ENCODE results near the gene SLC9A9.

The SLC9A9 gene

DNA sequence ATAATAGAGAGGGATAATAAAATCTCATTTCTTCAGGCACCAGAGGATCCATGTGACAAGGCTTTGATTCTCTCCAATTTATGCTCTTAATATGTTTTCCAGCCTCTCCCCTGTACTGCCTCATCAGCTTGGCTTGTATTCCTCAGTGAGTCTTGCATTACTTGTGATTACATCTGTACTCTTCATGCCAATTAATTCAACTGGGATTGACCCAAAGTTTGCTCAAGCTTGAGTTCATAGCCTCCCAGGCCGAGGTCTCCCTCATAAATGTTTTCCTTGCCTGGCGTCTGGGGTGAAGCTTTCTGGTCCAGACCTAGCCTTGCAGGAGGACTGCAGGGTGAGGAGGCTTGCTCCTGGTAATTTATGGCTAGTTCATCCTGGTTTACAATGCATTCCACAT lies 581.8 kb downstream of the SLC9A9 start:
- no peak for DNase-seq

DNA sequence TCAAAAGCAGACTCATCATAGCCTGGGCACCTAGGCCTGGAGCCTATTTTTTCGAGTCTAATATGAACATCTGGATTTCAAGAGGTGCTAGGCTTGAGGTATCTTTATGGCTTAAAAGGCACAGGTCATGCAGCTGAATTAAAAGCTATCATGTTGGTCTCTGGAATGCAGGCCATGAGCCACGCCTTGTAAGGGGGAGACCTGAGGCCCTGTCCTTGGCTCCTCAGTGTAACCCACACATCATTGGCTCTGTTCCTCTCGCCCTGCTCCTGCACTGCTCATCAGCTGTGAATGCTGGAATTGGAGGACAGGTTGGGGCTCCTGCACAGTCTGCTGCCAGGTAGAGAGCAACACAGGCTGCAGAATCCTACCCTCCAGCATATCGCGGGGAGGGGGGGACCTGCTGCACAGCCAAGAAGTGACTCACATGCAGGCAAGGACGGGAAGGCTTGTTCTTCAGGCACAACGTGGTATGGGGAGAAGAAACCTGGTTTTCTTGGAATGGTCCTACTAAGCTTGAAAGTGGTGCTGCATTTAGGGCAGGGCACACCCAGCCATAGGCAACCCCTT lies 582.7 kb downstream of the SLC9A9 start:
- no peak for DNase-seq

DNA sequence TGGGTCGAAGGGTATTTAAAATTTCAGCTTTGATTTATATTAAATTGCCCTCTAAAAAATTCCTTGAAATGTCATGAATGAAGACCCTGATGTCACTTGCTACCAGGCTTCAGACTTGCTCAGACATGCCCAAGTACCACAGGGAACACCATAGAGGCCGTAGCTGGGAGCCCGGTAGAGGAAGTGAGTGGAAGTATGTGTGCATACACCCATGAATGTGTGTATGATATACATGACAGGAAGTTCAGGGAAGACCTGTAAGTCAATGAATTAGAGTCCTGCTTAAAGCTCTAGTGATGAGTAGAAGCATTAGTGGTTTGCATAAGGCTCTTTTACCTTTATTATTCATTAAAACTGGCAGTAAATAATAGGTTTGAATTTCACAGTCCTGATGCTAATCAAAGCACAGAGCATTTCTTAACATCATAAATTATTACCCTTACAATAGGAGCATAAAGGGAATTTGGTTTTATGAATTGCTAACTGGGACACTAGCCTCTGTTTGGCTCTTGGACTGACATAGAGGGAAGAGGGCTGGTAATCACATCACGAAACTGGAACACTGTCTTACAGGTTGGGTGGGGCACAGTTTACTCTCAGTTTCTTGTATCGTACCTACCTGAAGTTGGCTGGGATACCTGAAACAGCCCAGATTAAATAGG lies 584.3 kb downstream of the SLC9A9 start:
- DNase-seq = no peak

DNA sequence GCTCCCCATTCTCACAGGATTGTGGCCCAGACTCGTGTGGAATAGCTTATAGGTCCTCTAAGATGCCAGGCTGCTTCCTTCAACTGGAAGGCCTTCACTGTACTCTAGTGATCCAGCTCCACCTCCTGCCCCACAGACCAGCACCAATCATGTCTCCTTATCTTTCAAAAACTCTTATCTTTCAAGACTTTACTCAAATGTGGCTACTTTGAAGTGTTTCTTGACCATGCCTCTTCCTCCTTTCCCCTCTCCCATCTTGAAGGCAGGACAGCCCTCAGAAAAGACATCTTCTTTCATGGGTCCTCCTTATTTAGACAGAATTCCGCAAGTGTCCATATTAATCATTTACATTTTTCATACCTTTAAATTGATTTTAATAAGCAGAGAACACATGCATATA lies 586.4 kb downstream of the SLC9A9 start:
- no peak for DNase-seq

DNA sequence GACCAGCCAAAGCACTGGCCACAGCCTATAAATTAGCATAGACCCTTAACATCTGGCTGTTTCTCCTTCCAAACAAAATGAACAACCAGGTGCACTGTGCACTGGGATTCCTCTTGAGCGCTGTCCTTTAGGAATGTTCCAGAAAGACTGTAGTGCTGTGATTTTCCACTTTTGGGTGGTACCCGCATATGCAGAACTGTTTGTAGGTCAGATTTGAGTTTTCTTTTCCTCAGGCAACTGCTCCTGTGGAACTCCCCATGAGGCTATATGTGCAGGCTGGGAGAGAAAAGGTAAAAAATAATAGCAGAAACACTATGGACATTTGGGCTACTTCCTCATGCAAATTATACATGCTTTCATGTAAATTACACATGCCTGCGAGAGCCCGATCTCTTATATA lies 589.6 kb downstream of the SLC9A9 start:
- no peak for DNase-seq

DNA sequence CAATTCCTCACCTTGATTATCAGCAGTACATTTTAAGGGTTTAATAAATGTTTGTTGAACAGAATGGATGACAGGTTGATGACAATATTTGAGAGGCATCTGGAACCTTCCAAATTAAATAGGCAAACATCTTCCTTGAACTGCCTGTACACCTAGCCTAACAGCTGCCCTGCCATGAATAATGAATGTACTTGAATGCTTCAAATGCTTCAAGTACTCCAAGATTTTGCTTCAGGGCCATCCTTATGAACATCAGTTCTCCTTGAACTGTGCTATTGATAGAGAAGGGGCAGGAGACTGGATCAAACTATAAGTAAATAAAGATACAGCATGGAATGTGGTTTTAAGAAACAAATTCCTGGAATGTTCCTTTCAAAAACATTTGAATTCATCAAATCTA lies 591.9 kb downstream of the SLC9A9 start:
- no peak for DNase-seq

DNA sequence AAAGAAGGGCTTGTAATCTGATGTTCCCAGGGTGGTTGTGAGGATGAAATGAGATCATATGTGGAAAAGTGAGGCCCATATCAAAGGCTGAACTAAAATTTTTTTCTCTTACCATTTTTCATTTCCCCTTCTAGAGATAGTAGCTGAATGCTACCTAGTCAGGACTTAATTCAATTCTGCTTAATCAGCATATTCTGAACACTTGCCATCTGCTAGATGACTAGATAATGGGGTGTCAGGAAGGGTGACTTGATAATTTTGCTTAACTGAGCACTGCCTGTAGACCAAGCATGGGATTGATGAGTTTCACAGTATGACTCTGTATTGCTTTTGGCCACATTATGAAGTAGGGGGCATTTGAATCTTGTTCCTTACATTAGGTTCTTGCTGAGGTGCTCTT lies 592.5 kb downstream of the SLC9A9 start:
- DNase-seq = no peak

DNA sequence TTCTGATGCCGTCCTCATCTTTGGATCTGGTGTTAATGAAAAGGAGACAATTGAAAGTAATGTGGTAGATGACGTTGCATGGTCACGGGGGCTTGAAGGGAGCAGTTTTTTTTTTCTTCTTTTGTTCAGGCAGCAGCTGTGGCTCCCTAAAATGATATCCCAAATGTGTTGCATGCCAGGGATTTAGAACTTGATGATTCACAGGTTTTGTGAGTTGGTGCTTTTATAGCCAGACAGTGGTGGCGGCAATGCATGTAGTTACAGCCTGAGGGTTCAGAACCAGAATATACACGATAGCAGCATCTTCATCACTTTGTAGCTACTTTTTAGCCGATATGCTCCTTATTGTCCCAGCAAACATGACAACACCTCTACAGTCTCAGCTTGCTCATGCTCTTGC lies 595.3 kb downstream of the SLC9A9 start:
- DNase-seq = no peak

DNA sequence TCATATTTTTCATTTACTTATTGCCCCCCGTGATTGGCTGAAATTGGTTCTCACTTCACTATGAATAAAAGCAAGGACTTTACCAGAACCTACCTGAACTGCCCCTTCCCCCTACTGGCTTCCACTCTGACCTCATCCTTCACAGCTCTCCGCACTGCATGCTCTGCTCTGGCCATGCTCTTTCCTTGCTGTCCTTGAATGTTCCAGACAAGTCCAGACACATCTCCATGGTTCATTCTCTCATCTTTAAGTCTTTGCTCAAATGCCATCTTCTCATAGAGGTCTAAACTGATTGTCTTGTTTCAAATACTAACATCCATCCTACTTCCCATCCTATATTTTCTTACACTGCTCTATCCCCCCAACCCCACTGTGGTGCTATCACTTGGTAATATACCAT lies 599.3 kb downstream of the SLC9A9 start:
- DNase-seq = no peak

DNA sequence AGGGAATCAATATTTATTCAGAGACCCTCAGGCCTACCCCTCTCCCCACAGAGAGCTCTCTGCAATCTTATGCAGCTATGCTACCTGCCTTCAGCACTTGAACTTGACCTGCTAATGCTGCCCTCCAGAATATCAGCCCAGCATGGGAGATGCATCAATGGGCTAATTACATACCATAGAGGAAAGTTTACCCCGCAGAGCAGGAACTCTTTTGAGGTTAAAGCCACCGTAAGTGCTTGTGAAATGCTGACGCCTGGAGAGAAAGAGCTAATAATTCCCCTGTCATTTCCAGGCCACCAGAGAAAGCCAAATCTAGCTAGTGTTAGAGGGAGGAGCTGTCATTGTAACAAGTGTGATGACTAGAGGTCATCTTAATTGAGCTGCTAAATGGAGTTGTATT lies 601.2 kb downstream of the SLC9A9 start:
- no peak for DNase-seq

DNA sequence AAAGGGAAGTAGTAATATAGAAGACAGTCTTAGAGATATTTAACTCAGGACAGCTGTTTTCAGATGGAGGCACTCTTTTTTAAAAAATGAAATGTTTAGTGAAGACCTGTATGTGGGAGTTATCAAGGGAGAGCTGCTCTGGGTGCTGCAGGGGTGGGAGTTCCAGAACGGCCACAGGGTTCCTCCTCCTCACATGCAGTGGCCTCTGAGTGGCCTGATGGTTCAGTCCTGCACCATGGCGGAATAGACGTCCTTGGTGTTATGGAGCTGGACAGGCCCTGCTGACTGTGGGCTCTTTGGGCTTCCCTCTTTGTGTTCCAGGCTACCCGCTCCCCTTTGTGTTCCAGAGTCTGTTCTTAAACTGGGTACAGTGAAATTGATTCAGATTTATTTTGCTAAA lies 602.6 kb downstream of the SLC9A9 start:
- DNase-seq = no peak

DNA sequence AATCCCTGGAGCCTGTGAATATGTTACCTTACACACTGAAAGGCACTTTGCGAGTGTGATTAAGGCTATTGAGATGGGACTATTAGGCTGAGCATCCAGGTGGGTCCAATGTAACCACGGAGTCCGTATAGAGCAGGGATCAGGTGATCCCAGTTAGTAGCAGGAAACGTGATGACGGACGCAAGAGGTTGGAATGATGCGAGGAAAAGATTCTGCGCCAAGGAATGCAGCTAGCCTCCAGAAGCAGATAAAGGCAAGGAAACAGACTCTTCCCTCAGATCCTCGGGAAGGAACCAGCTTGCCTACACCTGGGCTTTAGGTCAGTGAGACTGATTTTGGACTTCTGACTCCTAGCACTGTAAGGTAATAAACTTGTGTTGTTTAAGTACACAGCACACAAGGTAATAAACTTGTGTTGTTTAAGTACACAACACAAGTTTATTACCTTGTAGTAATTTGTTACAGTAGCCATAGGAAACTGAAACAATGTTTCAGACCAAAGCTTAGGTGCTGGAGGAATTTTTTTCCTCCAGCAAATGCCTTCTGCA lies 603.7 kb downstream of the SLC9A9 start:
- DNase-seq = no peak

DNA sequence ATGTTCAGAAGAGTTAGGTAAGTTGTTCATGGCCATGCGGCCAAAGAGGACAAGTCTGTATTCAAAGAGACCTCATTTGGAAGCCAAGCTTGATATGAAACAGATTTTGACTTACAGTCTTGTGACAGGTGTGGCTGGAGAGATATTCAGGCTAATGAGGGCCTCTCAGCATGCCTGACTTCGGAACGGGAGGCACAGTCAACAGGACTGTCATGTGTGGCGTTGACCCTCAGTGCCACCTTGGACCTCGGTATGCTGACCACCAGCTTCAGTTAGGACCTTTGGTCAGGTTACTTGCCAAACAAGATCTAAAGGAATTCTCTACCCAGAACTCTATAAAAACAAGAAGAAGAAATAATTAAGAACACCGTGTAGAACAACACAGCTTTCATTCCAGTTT lies 604.6 kb downstream of the SLC9A9 start:
- DNase-seq = no peak

DNA sequence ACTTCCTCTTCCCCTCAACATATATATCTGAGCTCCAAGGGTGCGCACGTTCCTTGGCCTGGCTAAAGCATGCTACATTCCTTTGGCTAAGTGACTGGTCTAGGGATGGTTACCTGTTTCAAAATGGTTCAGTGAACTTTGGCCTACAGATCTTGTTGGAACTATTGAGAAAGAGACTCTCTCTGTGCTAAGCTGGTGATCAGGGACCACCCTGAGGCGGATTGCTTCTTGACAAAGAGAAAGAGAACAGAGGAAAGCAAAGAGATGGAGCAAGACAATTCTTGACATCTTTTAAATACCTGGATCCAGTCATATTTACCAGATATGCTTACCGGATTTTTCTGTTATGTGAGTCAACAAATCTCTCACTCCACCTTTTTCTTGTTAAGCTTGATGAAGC lies 605.6 kb downstream of the SLC9A9 start:
- DNase-seq = no peak

DNA sequence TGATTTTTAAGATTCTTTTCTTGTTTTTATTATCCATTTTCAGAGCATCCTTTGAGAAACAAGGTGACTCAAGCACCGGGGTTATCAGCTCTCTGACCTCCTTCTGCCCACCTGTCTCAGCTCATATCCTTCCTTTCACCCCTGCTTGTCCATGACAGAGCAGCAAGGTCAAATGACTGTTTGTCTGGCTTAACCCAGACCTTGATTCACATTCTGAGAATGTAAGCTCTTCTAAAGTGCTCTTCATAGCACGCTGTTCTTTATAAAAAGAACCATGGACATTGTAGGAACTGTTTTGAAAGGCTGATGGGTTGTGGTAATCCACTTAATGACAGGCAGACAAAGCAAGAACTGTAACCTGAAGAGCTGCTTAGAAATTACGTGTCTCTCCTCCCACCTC lies 606.2 kb downstream of the SLC9A9 start:
- DNase-seq = no peak

DNA sequence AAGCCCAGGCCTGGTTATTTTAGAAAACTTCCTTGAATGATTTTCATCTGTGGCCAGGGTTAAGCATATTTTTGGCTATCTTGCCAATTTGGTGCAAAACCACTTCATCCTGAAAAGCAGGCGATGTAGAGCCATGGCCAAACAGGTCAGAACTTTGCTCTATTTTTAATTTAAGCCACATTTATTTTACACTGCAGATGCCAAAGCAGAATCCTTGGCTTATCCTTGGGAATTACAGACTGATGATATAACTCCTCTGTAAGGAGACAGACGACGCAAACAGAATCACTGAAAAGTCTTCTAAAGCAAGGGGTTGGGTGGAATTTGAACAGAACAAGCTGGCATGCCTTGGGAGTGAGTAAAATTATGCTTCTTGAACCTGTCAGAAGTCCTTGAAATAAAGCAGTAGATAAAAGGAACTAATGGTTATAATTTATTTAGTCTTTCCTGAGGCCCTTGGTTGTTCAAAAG lies 606.8 kb downstream of the SLC9A9 start:
- DNase-seq = no peak

DNA sequence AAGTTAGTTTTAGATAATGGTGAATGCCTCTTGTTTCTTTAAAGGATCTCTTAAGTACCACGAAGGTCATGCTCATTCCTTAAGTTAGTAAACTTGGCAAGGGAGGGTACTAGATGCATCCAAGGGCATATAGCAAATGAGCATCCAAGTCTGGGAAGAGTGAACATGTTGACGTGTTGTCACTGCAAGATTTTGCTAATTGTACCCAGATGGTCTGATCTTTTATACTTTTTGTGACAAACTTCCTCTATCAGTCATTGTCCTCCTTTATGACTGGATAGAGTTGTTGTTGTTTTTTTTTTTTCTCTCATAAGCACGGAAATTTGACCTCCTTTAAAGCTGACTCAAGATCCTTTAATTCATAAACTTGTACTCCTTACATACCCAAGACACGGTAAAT lies 607.4 kb downstream of the SLC9A9 start:
- no peak for DNase-seq

DNA sequence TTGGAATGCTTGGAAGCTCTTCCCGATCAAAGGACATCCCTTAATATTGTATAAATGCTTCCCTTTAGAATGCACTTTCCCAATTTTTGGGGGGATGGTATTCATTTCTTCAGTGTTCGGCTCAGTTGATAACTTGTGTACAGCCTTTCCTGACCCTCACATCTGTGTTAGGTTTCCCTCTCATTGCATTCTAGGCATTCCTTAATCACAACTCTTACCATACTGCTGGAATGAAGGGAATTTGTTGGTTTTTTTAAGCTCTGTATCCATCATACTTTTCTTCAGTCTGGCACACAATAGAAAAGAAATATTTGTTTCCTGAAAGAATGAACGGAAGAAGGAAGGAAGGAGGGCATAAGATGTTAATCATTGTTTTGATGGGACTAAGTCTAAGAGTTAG lies 609.2 kb downstream of the SLC9A9 start:
- DNase-seq = no peak

DNA sequence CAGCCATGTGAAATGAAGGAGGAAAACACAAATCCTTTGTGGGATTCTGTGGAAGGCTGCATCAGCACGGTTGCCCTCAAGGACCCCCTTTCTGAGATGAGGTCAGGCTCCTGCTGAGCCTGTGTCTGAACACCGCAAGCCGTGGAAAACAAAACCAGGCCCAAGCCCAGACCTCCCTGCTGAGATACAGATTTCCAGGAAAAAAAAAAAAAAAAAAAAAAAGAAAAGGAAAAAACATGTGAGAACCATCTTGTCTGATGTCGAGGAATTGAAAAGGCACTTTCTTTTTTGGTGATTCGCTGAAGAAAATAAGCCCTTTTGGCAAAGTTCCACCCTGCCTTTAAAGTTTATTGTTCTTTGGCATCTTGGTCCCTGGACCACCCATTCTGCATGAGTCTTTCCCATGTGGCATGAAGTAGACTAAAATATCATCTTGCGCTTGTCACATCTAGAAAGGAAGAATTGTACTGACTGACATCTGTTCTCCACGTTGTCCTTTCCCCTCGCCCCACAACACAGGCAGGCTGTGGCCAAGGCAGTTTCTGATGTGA lies 611.1 kb downstream of the SLC9A9 start:
- no peak for DNase-seq

DNA sequence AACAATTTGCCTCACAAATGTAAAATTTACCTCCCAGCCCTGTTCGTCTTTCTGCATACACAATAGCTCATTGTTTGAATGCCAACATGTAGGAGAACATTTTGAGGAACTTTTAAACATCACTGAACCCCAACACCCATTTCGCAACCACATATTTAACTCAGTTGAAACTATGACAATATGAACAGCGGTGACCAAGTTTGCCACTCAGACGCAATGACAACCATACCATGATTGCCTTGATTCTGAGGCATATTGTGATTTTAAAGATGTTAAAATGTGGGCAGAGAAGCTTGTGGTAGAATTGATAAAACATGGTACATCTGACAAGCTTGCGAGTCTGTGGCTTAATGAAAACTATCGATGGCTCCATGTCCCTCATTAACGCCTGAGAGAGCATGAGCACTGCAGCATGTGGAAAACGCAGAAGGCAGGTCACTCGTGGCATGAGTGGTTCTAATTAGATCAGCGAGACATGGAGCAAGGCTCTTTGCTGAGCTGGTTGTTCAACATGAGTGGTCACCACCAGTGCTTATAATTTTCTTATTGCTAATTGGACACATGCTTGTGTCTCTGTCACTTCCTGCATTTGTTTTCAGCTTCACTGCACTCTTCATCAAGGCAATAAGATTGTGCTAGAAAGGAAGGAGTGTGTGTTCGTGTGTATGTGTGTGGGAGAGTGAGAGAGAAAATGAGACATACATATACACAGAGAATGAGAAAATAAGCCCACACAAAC lies 611.9 kb downstream of the SLC9A9 start:
- no peak for DNase-seq

DNA sequence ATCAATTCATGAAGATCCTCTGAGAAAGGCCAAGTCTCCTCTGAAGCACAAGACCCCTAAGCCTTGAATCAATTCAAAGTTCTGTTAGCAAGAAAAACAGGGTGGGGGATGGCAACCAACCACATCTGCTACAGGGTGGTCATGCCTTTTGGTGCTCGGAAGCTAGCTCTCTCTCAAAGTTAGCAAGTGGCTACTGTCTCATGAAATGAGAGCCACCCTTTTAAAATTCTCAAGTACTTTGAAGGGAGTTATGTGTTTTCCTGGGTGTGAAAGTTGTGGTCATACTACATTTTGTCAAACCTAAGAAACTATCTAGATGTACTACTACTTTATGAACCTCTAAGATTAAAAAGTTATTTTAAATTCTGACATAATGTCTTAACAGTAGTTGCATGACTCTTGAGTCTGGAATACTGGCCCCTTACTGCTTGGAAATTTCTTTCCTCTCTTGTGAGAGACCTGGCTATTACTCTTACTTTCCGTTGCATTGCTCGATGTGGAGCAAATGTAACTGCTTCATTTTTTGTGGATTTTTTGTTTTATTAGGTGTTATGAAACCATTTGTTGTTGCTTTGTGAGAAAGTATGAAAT lies 612.6 kb downstream of the SLC9A9 start:
- no peak for DNase-seq

DNA sequence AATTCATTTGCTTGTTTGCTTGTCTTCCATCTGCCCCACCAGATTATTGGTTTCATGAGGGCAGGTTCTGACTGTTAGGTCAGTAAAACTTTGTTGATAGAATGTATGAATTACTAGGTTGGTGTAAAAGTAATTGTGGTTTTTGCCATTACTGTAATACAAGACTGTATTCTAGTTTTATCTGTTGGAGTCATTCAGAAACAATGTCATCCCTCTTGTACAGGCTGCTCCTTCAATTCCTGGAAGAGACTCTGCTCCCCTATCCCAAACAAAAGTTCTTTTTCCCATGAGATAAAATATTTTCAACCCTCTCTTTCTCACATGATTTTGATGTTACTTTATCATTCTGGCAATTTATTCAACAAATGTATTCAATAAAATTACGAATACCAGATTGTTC lies 613.7 kb downstream of the SLC9A9 start:
- DNase-seq = no peak

DNA sequence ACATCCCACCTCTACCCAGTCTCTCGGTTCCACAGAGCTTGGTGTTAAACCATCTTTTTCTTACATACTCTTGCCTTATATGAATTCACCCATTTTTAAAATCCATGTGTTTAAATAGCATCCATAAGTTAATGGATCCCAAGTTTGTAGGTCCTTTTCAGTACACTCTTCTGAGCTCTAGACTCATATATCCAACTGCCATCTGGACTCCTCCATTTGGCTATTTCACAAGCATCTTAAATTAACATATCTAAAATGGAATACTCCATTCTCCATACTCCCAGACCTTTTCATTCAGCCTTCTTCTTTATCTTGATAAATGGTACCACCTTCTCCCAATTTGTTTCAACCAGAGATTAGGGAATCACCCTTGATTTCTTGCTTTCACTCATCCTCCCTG lies 615.3 kb downstream of the SLC9A9 start:
- no peak for DNase-seq

DNA sequence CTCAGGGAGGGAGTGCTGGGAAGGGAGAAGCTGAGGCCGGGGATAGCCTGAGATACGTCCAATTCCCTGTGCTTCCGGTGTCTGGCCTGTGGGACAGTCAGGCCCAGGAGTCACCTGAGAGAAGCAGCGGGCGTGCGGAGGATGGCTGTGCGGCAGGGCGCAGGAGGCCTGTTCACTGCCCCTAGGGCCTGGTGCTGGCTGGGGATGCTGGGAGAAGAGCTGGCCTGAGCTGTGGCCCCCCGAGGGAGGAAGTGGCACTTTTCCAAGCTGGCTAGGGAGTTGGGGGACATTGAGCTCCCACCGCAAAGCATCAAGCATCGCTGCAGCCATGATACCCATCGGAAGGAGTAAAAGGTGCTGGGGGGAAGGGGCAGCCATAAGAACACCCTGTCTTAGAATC lies 619.9 kb downstream of the SLC9A9 start:
- no peak for DNase-seq
